Esophagus squamous epithelium (tissue), 4 donors: ENCODE measurements around the gene ACRV1.

Source experiments
- POLR2A ChIP-seq, 4 donors: fragments of 450-650 bp; IDR thresholded peaks; one replicate each; pipeline ENCODE4 v1.6.1; 2017; ENCODE audit warnings: antibody characterized with exemption in 4 of 4, mild to moderate bottlenecking in 4 of 4, moderate library complexity in 3 of 4
- TF ChIP-seq, protein P1 (sequence below), 6 experiments: fragments of 450-650 bp in 4 of 6; fragments of 200-600 bp in 2 of 6; sonication (generic) in 2 of 6; IDR thresholded peaks; one replicate each; pipeline ENCODE4 v1.5.1; 2016 to 2019; ENCODE audit warnings: antibody characterized with exemption in 6 of 6, mild to moderate bottlenecking in 4 of 6, moderate library complexity in 4 of 6

DNA sequence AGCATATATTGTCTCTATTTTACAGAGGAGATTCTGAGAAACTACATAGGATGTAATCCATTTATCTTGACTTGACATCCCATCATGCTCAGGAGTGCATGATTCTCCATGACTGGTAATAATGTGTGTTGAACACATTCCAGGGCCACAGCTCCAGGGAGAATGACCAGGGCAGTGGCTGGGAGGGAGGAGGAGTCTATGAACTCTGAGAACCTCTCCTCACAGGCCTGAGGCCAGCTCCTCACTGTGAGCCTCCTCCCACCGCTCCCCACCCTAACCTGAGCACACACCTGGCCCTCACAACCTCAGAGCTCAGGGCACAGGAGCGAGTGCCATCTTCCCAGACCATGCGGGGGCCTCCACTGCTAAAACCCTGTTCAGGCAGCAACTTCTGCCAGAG is 8.0 kb upstream of the ACRV1 start:
- TF ChIP-seq, protein P1, sequence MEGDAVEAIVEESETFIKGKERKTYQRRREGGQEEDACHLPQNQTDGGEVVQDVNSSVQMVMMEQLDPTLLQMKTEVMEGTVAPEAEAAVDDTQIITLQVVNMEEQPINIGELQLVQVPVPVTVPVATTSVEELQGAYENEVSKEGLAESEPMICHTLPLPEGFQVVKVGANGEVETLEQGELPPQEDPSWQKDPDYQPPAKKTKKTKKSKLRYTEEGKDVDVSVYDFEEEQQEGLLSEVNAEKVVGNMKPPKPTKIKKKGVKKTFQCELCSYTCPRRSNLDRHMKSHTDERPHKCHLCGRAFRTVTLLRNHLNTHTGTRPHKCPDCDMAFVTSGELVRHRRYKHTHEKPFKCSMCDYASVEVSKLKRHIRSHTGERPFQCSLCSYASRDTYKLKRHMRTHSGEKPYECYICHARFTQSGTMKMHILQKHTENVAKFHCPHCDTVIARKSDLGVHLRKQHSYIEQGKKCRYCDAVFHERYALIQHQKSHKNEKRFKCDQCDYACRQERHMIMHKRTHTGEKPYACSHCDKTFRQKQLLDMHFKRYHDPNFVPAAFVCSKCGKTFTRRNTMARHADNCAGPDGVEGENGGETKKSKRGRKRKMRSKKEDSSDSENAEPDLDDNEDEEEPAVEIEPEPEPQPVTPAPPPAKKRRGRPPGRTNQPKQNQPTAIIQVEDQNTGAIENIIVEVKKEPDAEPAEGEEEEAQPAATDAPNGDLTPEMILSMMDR (IDR thresholded peaks at IDR 0.05): no peak
- TF ChIP-seq POLR2A (IDR thresholded peaks at IDR 0.05): no peak
